Lower leg skin (tissue), 3 donors: ENCODE data around the gene TMEM220.

Source experiments
- POLR2A ChIP-seq, 2 donors: fragments of 450-650 bp; IDR thresholded peaks; one replicate each; pipeline ENCODE4 v1.6.1; 2016 to 2017; ENCODE audit warnings: antibody characterized with exemption in 2 of 2, mild to moderate bottlenecking in 1 of 2, moderate library complexity in 1 of 2
- TF ChIP-seq, protein P1 (sequence below), 3 donors: fragments of 450-650 bp; IDR thresholded peaks; one replicate each; pipeline ENCODE4 v1.5.1; 2016; ENCODE audit warnings: antibody characterized with exemption in 3 of 3, mild to moderate bottlenecking in 3 of 3, moderate library complexity in 2 of 3

DNA sequence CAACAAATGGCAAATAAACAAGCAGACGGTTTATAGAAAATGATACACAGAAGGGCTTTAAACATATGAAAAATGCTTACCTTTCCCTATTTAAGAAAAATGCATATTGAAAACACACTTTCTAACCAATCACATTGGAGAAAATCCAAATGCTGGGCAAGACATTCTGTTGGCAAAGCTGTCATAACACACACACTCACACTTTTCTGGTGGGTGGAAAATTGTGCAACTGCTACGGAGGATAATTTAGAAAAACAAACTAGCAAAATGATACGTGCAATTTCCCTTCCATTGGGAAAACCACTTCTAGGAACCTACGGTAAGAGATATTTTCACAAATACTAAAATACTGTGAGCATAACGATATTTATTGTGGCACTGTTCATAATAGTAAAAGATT is 62.9 kb downstream of the TMEM220 start:
- TF ChIP-seq, protein P1, sequence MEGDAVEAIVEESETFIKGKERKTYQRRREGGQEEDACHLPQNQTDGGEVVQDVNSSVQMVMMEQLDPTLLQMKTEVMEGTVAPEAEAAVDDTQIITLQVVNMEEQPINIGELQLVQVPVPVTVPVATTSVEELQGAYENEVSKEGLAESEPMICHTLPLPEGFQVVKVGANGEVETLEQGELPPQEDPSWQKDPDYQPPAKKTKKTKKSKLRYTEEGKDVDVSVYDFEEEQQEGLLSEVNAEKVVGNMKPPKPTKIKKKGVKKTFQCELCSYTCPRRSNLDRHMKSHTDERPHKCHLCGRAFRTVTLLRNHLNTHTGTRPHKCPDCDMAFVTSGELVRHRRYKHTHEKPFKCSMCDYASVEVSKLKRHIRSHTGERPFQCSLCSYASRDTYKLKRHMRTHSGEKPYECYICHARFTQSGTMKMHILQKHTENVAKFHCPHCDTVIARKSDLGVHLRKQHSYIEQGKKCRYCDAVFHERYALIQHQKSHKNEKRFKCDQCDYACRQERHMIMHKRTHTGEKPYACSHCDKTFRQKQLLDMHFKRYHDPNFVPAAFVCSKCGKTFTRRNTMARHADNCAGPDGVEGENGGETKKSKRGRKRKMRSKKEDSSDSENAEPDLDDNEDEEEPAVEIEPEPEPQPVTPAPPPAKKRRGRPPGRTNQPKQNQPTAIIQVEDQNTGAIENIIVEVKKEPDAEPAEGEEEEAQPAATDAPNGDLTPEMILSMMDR (IDR thresholded peaks at IDR 0.05), result no peak
- no peak for TF ChIP-seq POLR2A (IDR thresholded peaks at IDR 0.05)
